HEK293 (cell line): ENCODE data around the gene SZT2.

Experiments
- HOXD13 ChIP-seq: sonication (generic); formaldehyde crosslinking; IDR thresholded peaks from 2 replicates; pipeline ENCODE4 v1.8.0; 2022; ENCODE audit warnings: missing genetic modification reagents, borderline replicate concordance
- WT1 ChIP-seq: fragments of 450-650 bp; formaldehyde crosslinking; IDR thresholded peaks from 2 replicates; pipeline ENCODE4 v1.5.1; 2016; ENCODE audit warnings: missing biosample characterization, missing genetic modification characterization
- ZBTB10 ChIP-seq: fragments of 450-650 bp; formaldehyde crosslinking; IDR thresholded peaks from 2 replicates; pipeline ENCODE4 v1.5.1; 2016; ENCODE audit warnings: missing biosample characterization, missing genetic modification characterization
- ZBTB7A ChIP-seq: fragments of 450-650 bp; formaldehyde crosslinking; IDR thresholded peaks from 2 replicates; pipeline ENCODE4 v1.5.1; 2016; ENCODE audit warnings: low read depth, missing biosample characterization, missing genetic modification characterization
- ZBTB8A ChIP-seq: fragments of 450-650 bp; formaldehyde crosslinking; IDR thresholded peaks from 2 replicates; pipeline ENCODE4 v1.5.1; 2016; ENCODE audit warnings: missing biosample characterization, missing genetic modification characterization
- ZFHX2 ChIP-seq: fragments of 450-650 bp; formaldehyde crosslinking; conservative IDR thresholded peaks from 2 replicates; pipeline ENCODE4 v1.5.1; 2016; ENCODE audit warnings: missing biosample characterization, missing genetic modification characterization
- ZFP37 ChIP-seq: fragments of 450-650 bp; formaldehyde crosslinking; IDR thresholded peaks from 2 replicates; pipeline ENCODE4 v1.5.1; 2016; ENCODE audit warnings: missing biosample characterization, missing genetic modification characterization
- ZIC2 ChIP-seq: fragments of 450-650 bp; formaldehyde crosslinking; IDR thresholded peaks from 2 replicates; pipeline ENCODE4 v1.5.1; 2016; ENCODE audit warnings: missing biosample characterization, missing genetic modification characterization
- ZNF132 ChIP-seq: fragments of 450-650 bp; formaldehyde crosslinking; IDR thresholded peaks from 2 replicates; pipeline ENCODE4 v1.5.1; 2017; ENCODE audit warnings: missing biosample characterization, missing genetic modification characterization, borderline replicate concordance
- ZNF19 ChIP-seq: fragments of 450-650 bp; formaldehyde crosslinking; IDR thresholded peaks from 2 replicates; pipeline ENCODE4; 2016; ENCODE audit warnings: missing biosample characterization, missing genetic modification characterization, low read depth
- ZNF24 ChIP-seq: fragments of 450-650 bp; formaldehyde crosslinking; IDR thresholded peaks from 2 replicates; pipeline ENCODE4 v1.5.1; 2016; ENCODE audit warnings: missing biosample characterization, missing genetic modification characterization
- ZNF280C ChIP-seq: fragments of 450-650 bp; formaldehyde crosslinking; IDR thresholded peaks from 2 replicates; pipeline ENCODE4 v1.5.1; 2016; ENCODE audit warnings: missing biosample characterization, missing genetic modification characterization
- ZNF280D ChIP-seq: fragments of 450-650 bp; formaldehyde crosslinking; IDR thresholded peaks from 2 replicates; pipeline ENCODE4 v1.5.1; 2016; ENCODE audit warnings: missing biosample characterization, missing genetic modification characterization
- ZNF292 ChIP-seq: fragments of 450-650 bp; formaldehyde crosslinking; IDR thresholded peaks from 2 replicates; pipeline ENCODE4 v1.5.1; 2016; ENCODE audit warnings: low read depth, missing biosample characterization, missing genetic modification characterization, borderline replicate concordance
- ZNF521 ChIP-seq: fragments of 450-650 bp; formaldehyde crosslinking; IDR thresholded peaks from 2 replicates; pipeline ENCODE4 v1.5.1; 2017; ENCODE audit warnings: missing biosample characterization, mild to moderate bottlenecking, missing genetic modification characterization
- ZNF529 ChIP-seq: fragments of 450-650 bp; formaldehyde crosslinking; IDR thresholded peaks from 2 replicates; pipeline ENCODE4 v1.5.1; 2017; ENCODE audit warnings: missing genetic modification characterization, missing biosample characterization; ENCODE audit not compliant: insufficient replicate concordance
- ZNF610 ChIP-seq: fragments of 450-650 bp; formaldehyde crosslinking; IDR thresholded peaks from 2 replicates; pipeline ENCODE4 v1.5.1; 2016; ENCODE audit warnings: missing biosample characterization, missing genetic modification characterization, borderline replicate concordance
- ZNF76 ChIP-seq: fragments of 450-650 bp; formaldehyde crosslinking; IDR thresholded peaks from 2 replicates; pipeline ENCODE4; 2016; ENCODE audit warnings: low read depth, missing biosample characterization, missing genetic modification characterization, borderline replicate concordance
- ZSCAN30 ChIP-seq: fragments of 450-650 bp; IDR thresholded peaks from 2 replicates; pipeline ENCODE4 v1.5.1; 2018; ENCODE audit warnings: missing biosample characterization, mild to moderate bottlenecking, missing genetic modification characterization, moderate library complexity
- TF ChIP-seq, protein P1 (sequence below): fragments of 450-650 bp; formaldehyde crosslinking; conservative IDR thresholded peaks from 2 replicates; pipeline ENCODE4 v1.5.1; 2016; ENCODE audit warnings: low read depth, missing biosample characterization, missing genetic modification characterization
- TF ChIP-seq, protein P2 (sequence below): fragments of 450-650 bp; formaldehyde crosslinking; IDR thresholded peaks from 2 replicates; pipeline ENCODE4 v1.5.1; 2016; ENCODE audit warnings: missing biosample characterization, missing genetic modification characterization
- TF ChIP-seq, protein P3 (sequence below): fragments of 450-650 bp; formaldehyde crosslinking; IDR thresholded peaks from 2 replicates; pipeline ENCODE4 v1.5.1; 2017; ENCODE audit warnings: missing biosample characterization, missing genetic modification characterization

The SZT2 gene

GRCh38 chr1:43396059-43396458 is 6.4 kb downstream of the SZT2 start (continued):
- TF ChIP-seq, protein P1, sequence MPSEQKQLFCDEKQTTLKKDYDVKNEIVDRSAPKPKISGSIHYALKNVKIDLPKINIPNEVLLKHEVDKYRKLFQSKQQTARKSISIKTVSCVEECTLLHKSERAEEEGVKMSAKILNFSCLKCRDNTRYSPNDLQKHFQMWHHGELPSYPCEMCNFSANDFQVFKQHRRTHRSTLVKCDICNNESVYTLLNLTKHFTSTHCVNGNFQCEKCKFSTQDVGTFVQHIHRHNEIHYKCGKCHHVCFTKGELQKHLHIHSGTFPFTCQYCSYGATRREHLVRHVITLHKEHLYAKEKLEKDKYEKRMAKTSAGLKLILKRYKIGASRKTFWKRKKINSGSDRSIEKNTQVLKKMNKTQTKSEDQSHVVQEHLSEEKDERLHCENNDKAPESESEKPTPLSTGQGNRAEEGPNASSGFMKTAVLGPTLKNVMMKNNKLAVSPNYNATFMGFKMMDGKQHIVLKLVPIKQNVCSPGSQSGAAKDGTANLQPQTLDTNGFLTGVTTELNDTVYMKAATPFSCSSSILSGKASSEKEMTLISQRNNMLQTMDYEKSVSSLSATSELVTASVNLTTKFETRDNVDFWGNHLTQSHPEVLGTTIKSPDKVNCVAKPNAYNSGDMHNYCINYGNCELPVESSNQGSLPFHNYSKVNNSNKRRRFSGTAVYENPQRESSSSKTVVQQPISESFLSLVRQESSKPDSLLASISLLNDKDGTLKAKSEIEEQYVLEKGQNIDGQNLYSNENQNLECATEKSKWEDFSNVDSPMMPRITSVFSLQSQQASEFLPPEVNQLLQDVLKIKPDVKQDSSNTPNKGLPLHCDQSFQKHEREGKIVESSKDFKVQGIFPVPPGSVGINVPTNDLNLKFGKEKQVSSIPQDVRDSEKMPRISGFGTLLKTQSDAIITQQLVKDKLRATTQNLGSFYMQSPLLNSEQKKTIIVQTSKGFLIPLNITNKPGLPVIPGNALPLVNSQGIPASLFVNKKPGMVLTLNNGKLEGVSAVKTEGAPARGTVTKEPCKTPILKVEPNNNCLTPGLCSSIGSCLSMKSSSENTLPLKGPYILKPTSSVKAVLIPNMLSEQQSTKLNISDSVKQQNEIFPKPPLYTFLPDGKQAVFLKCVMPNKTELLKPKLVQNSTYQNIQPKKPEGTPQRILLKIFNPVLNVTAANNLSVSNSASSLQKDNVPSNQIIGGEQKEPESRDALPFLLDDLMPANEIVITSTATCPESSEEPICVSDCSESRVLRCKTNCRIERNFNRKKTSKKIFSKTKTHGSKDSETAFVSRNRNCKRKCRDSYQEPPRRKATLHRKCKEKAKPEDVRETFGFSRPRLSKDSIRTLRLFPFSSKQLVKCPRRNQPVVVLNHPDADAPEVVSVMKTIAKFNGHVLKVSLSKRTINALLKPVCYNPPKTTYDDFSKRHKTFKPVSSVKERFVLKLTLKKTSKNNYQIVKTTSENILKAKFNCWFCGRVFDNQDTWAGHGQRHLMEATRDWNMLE (tag by site-specific recombination) = no peak
- TF ChIP-seq ZFHX2 (no peak), ZNF292 (no peak), ZSCAN30 (tag by site-specific recombination) (peak; percentile 82), ZNF529 (tag by site-specific recombination) (no peak), ZNF280C (no peak), ZNF24 (no peak), ZNF280D (no peak), ZNF19 (tag by site-specific recombination) (no peak), WT1 (peak; percentile 66; the same call in 1 of the 2 replicates), ZIC2 (tag by site-specific recombination) (no peak), ZBTB8A (no peak; the same call in 1 of the 2 replicates), ZFP37 (no peak), ZNF521 (no peak), ZBTB7A (no peak), ZNF610 (peak; percentile 37; the same call in 1 of the 2 replicates), ZNF76 (no peak), HOXD13 (CRISPR knock-in tag) (no peak), ZNF132 (tag by site-specific recombination) (no peak), ZBTB10 (tag by site-specific recombination) (no peak)
- TF ChIP-seq, protein P2, sequence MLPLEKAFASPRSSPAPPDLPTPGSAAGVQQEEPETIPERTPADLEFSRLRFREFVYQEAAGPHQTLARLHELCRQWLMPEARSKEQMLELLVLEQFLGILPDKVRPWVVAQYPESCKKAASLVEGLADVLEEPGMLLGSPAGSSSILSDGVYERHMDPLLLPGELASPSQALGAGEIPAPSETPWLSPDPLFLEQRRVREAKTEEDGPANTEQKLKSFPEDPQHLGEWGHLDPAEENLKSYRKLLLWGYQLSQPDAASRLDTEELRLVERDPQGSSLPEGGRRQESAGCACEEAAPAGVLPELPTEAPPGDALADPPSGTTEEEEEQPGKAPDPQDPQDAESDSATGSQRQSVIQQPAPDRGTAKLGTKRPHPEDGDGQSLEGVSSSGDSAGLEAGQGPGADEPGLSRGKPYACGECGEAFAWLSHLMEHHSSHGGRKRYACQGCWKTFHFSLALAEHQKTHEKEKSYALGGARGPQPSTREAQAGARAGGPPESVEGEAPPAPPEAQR (tag by site-specific recombination) = no peak
- TF ChIP-seq, protein P3, sequence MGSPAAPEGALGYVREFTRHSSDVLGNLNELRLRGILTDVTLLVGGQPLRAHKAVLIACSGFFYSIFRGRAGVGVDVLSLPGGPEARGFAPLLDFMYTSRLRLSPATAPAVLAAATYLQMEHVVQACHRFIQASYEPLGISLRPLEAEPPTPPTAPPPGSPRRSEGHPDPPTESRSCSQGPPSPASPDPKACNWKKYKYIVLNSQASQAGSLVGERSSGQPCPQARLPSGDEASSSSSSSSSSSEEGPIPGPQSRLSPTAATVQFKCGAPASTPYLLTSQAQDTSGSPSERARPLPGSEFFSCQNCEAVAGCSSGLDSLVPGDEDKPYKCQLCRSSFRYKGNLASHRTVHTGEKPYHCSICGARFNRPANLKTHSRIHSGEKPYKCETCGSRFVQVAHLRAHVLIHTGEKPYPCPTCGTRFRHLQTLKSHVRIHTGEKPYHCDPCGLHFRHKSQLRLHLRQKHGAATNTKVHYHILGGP (tag by site-specific recombination) = no peak
